ENCODE measurements around the gene KLF6.
"Not testable (repeated sequence)": the region's sequence is repeated elsewhere in the genome, so short reads cannot be mapped to it uniquely, and the experiment has no call there.

KLF6 gene

DNA sequence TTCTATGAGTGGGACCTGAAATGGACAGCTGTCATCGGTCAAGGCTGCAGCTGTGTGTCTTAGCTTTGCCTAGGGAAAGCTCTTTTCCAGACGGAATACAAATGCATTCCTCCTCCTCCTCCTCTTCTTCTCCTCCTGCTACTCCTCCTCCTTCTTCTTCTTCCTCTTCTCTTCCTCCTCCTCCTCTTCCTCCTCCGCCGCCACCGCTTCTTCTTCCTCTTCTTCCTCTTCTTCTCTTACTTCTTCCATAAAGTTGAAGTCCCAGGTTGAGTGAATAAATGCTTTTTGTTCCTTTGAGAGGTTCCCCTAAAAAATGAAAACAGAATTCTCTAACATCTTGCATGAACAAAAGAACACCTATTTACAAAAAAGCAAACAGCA is 28.7 kb downstream of the KLF6 start:
- DNase-seq (ENCODE audit: low read depth): no peak

- DNase-seq (ENCODE audit: low read depth): no peak
Observed at GRCh38 chr10:3755440-3756359, 29.3 kb downstream of the KLF6 start.

GRCh38 chr10:3754727-3755439 is 30.1 kb downstream of the KLF6 start:
- DNase-seq (ENCODE audit: low read depth): peak; percentile 98

DNA sequence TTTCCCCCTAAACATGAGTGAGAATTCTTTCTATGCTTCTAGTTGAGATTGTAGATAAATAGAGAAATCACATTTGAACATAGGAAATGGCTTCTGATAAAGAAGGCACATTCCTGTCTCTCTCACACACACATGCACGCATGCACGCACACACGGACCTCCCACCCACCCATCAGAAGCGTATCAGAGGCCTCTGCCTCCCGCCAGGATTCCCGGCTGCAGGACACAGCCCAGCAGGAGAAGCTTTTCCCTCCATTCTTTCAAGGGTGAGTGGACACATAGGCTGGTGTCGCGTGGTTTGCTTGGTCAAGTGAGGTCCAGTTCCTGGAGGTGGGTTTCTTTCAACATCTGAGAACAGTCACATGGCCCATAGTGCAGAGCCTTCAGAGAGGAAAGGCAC is 34.2 kb downstream of the KLF6 start:
- no peak for DNase-seq (ENCODE audit: low read depth)

GRCh38 chr10:3750006-3750816 is 34.8 kb downstream of the KLF6 start:
- no peak for DNase-seq (ENCODE audit: low read depth)

DNA sequence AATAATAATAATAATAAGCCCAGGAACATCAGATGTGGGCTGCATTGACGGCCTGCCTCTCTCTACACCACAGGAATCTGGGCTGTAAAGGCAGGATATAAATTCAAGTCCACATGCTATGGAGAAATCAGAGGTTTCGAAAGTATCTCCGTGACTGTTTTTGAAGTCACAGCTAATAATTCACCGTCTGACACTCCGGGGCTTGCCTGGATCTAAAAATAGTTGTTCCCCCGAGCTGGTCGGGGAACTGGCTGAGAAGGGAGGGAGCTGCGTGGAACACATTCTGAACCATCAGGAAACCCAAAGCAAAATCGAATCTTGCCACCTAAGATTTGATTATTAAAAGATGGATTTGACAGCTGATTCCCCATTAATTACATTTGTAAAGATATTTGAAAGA is 35.4 kb downstream of the KLF6 start:
- peak; percentile 94 for DNase-seq (ENCODE audit: low read depth)

DNA sequence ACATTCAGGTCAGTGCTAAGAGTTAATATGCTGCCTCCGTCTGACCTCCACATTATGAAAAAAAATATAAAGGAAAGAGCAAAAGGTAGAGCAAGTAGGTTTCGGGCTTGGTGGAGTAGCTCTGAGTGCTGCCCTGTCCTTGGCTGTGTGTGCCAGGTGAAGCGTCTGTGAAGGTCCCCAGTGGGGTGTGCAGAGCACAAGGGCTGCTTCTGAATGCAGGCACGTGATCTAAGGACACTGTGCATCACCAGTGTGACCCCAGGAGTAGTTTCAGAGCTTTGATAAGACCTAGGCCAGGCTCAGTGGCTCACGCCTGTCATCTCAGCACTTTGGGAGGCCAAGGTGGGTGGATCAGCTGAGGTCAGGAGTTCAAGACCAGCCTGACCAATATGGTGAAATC is 36.0 kb downstream of the KLF6 start:
- no peak for DNase-seq (ENCODE audit: low read depth)

DNA sequence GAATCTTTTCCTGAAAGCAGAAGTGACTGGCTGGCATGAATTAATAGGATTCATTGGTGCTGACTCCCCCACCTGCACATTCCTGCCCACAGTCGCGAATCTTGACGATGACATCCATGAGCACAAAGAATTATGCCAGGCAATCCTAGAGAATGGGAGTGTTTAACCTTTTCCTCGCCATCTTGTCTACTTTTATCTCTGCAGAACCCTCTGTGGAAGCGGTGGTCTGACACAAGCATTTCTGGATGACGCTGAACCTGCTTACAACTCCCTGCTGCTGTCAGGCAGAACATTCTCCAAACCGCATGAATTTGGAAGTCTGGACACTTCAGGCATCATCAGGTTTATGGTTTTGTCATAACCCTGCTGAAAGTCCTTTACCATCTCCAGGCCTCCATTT is 36.5 kb downstream of the KLF6 start:
- DNase-seq (ENCODE audit: low read depth): peak; percentile 76

GRCh38 chr10:3747984-3748383 is 37.0 kb downstream of the KLF6 start:
- no peak for DNase-seq (ENCODE audit: low read depth)

DNA sequence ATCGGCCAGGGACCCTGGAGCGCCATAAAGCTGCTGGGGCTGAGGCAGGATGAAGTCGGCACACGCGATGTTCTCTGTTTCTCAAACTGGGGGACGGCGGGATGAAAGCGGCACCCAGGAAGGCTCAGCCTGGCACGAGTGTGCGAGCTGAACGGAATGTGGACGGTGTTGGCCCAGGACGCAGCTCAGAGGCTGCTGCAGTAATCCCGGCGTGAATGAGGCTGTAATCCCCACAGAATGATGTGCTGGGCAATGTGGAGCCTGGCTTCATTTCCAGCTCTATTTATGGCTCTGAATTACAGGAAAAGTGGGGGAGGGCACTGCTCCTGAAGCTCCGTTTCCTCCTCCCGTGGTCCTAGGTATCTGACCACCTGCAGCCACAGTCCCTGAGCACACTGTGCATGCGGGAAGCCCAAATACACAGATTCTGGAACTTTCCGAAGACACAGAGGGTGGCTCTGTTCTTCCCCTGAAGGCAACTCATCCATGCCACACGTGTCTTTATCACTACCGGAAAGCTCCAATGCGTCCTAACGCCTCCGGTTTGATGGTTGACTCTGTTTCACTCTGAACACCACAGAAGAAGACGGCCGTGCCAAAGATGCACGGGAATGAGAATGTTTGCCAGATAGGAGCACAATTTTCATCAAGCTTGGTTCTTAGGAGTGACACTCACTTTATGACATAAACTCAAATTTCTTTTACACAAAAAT is 37.6 kb downstream of the KLF6 start:
- DNase-seq (ENCODE audit: low read depth): no peak

DNA sequence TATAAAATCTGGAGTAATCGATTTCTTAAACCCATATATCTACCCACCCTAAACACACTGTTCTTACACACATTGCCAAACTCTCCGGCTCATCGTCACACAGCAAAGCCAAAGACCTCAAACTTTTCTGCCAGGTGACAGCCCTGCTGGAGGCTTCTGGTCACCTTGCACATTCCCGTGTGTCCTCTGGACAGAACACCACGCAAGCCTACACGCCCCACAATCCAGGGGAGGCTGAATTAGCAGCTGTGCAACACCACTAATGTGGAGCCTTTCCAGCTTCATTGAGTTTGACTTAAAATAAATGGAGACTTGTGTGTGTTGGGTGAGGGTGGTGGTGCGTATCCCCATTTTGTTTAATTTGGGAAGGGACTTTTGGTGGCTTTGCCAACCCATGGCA is 38.4 kb downstream of the KLF6 start:
- no peak for DNase-seq (ENCODE audit: low read depth)

GRCh38 chr10:3745521-3745920 is 39.5 kb downstream of the KLF6 start:
- DNase-seq (ENCODE audit: low read depth): no peak

GRCh38 chr10:3741688-3742461 is 43.1 kb downstream of the KLF6 start:
- DNase-seq (ENCODE audit: low read depth): no peak

DNA sequence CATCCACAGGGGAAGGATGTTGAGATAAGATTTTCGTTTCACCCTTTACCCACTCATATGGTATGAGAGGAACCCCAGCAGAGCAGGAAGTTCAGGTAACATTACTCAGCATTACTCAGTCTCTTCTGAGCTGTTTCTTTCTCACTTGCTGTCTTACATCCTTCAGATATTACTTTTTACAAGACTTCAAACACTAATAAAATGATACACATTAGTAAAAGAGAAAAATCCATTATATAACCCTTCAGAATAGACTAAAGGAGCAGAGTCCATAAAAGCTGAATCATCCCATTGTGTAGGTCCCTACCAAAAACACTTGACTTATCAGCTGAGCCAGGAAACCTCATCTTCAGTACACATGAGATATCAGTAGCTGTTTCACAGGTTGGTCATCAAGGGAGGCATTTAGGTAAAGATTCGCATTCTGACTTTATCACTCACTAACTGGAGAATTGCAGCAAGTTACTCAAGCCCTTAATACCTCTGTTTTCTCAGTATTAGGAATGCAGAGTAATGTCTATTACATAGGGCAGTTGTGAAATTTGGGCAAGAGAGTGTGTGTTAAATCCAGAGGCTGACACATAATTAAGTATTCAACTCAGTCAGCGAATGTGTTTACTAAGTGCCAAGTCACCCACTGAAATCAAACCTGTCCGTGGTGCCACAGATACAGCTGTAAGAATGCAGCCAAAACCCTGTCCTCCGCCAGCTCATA is 44.7 kb downstream of the KLF6 start:
- peak; percentile 96 for DNase-seq (ENCODE audit: low read depth)

DNA sequence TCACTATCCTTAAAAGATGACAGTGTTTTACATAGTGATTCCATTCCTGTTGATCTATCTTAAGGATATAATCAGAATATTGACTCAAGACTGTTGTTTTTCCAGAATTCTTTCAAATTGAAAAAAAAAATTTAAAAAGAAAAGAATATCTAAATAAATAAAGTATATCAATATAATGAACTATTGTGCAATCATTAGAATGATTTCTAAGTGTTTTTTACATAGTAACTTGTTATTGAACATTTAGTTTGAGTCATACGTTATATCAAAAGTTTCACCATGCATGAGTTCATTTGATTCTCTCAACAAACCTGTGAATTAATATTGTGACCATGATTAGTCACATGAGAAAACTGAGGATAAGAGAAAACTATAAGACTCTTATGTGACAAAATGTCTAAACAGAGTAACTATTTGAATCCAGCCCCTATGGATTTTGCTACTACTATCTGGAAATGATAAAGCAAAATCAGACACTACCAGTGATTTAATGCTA is 46.1 kb downstream of the KLF6 start:
- no peak for DNase-seq (ENCODE audit: low read depth)

GRCh38 chr10:3737864-3738263 is 47.1 kb downstream of the KLF6 start:
- no peak for DNase-seq (ENCODE audit: low read depth)

GRCh38 chr10:3735175-3735574 is 49.8 kb downstream of the KLF6 start:
- DNase-seq (ENCODE audit: low read depth): no peak

GRCh38 chr10:3734111-3734510 is 50.9 kb downstream of the KLF6 start:
- peak; percentile 28 for DNase-seq (ENCODE audit: low read depth)

DNA sequence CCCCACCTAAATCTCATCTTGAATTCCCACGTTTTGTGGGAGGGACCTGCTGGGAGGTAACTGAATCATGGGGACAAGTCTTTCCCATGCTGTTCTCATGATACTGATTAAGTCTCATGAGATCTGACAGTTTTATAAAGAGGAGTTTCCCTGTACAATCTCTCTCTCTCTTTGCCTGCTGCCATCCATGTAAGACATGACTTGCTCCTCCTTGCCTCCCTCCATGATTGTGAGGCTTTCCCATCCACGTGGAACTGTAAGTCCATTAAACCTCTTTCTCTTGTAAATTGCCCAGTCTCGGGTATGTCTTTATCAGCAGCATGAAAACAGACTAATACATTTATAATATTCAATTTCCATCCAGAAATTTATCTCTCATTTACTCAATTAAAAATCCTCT is 52.8 kb downstream of the KLF6 start:
- DNase-seq (ENCODE audit: low read depth): not testable (repeated sequence)

GRCh38 chr10:3729397-3729976 is 55.5 kb downstream of the KLF6 start:
- DNase-seq (ENCODE audit: low read depth): peak; percentile 84

Measured in amniotic epithelial cell (primary cell).